SK-N-SH (cell line): Measurements from ENCODE around the gene NR3C1.

Source experiments
- EZH2phosphoT487 ChIP-seq: fragments of 200-600 bp; sonication (generic); IDR thresholded peaks from 2 replicates; pipeline ENCODE4 v1.6.1; 2017; ENCODE audit warnings: low read depth, mixed run types, mild to moderate bottlenecking, antibody characterized with exemption, moderate library complexity, borderline replicate concordance
- NFIC ChIP-seq: IDR thresholded peaks from 2 replicates; pipeline ENCODE4 v1.4.0; 2012; ENCODE audit warnings: borderline replicate concordance

- TF ChIP-seq EZH2phosphoT487 (no peak), NFIC (no peak)
Measured at GRCh38 chr5:143360755-143361154, 42.7 kb downstream of the NR3C1 start.
